Neural crest cell (in vitro differentiated cells): ENCODE results near the gene SLC7A9. TPM values are rescaled to one million over a fixed set of nuclear protein-coding genes. Genes with fewer than 3 reads are reported as not detected.
"Not testable (repeated sequence)": the region's sequence is repeated elsewhere in the genome, so short reads cannot be mapped to it uniquely, and the experiment has no call there.

Experiments
- DNase-seq: peaks from one replicate; pipeline ENCODE4 v3.0.0; 2021; ENCODE audit warnings: low read depth, mixed read lengths, low spot score
- H3K27ac Mint-ChIP-seq: one replicate; pipeline ENCODE4 v1.8.0; 2021; ENCODE audit warnings: mild to moderate bottlenecking, mixed read lengths; ENCODE audit not compliant: unreplicated experiment
- H3K27me3 Mint-ChIP-seq: 2 replicates; pipeline ENCODE4 v1.8.0; 2021; ENCODE audit warnings: low read depth, mild to moderate bottlenecking, mixed read lengths
- H3K36me3 Mint-ChIP-seq: 2 replicates; pipeline ENCODE4 v1.8.0; 2021; ENCODE audit warnings: low read depth, mild to moderate bottlenecking, mixed read lengths
- H3K4me1 Mint-ChIP-seq: 2 replicates; pipeline ENCODE4 v1.8.0; 2021; ENCODE audit warnings: mixed read lengths
- H3K4me3 Mint-ChIP-seq: one replicate; pipeline ENCODE4 v1.8.0; 2021; ENCODE audit warnings: mild to moderate bottlenecking, mixed read lengths
- H3K9me3 Mint-ChIP-seq: 2 replicates; pipeline ENCODE4 v1.8.0; 2021; ENCODE audit warnings: mixed read lengths
- total RNA-seq: library from RNA; stranded (reverse); gene quantifications from 2 replicates; pipeline ENCODE4 v1.2.1, GENCODE V29; 2021
- TF ChIP-seq, protein P1 (sequence below): fragments of 200-600 bp; sonication (generic); conservative IDR thresholded peaks from 2 replicates; pipeline ENCODE4 v1.5.0; 2021; ENCODE audit warnings: antibody characterized with exemption, mild to moderate bottlenecking

The SLC7A9 gene
- total RNA-seq, 1 donor from 2014 or later = 0.49 TPM

DNA sequence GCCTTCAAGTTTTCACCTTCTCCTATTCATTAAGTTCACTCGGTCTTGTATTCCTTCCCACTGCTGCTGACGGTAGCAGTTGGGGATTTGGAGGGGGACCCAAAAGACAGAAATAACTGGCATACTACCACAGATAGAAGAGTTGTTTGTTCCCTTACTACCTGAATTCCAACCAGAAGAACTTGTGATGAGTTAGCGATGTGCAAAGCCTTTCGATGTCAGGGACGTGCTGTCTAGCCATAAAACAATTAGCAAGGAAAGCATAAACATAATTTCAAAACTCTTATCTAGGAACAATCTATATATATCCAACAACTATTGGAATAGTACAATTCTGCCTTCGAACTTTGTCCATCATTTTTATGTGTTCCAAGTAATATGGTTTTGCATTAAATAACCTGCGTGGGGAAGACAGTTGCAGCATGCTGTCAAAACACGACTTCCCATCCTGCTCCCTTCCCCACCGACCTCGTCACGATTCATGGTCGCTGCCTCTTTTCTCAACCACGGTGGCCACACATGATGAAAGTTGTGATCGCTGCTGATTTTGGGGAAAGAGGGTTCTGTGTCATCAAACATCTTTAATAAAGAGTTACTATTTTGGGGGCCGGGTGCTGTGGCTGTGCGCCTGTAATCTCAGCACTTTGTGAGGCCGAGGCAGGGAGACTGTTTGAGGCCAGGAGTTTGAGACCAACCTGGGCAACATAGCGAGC lies 3.8 kb upstream of the SLC7A9 start:
- peaks cover under 1% of the 10 kb centered on the region for H3K36me3 Mint-ChIP-seq
- H3K27me3 Mint-ChIP-seq = no peaks in the 10 kb centered on the region
- H3K4me1 Mint-ChIP-seq = no peaks in the 10 kb centered on the region
- no peak overlapping the region for H3K27ac Mint-ChIP-seq
- TF ChIP-seq, protein P1, sequence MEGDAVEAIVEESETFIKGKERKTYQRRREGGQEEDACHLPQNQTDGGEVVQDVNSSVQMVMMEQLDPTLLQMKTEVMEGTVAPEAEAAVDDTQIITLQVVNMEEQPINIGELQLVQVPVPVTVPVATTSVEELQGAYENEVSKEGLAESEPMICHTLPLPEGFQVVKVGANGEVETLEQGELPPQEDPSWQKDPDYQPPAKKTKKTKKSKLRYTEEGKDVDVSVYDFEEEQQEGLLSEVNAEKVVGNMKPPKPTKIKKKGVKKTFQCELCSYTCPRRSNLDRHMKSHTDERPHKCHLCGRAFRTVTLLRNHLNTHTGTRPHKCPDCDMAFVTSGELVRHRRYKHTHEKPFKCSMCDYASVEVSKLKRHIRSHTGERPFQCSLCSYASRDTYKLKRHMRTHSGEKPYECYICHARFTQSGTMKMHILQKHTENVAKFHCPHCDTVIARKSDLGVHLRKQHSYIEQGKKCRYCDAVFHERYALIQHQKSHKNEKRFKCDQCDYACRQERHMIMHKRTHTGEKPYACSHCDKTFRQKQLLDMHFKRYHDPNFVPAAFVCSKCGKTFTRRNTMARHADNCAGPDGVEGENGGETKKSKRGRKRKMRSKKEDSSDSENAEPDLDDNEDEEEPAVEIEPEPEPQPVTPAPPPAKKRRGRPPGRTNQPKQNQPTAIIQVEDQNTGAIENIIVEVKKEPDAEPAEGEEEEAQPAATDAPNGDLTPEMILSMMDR = no peak
- H3K4me3 Mint-ChIP-seq = no peak overlapping the region
- no peak for DNase-seq
- no peaks in the 10 kb centered on the region for H3K9me3 Mint-ChIP-seq

DNA sequence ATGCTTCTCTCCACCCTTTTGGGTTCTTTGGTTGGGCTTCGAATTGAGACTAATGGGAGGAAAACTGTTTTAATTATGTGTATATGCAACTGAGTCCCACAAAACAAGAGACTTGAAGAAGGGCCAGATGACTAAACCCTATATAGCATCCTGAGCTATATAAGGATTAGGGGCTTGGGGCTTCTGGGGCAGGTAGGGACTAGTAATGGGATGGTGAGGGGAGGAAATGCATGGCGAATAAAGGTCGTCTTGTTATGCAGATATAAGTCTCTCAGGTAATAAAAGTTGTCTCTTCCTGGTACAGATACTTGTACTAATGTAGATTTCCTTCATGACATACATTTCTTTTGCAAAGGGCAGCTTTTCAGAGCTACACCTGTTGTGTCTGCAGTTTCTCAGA lies 2.8 kb upstream of the SLC7A9 start:
- TF ChIP-seq, protein P1 = no peak
- Mint-ChIP-seq H3K9me3 (no peaks in the 10 kb centered on the region), H3K36me3 (no peaks in the 10 kb centered on the region), H3K4me1 (no peaks in the 10 kb centered on the region), H3K27ac (no peak overlapping the region), H3K27me3 (no peaks in the 10 kb centered on the region), H3K4me3 (no peak overlapping the region)
- no peak for DNase-seq

DNA sequence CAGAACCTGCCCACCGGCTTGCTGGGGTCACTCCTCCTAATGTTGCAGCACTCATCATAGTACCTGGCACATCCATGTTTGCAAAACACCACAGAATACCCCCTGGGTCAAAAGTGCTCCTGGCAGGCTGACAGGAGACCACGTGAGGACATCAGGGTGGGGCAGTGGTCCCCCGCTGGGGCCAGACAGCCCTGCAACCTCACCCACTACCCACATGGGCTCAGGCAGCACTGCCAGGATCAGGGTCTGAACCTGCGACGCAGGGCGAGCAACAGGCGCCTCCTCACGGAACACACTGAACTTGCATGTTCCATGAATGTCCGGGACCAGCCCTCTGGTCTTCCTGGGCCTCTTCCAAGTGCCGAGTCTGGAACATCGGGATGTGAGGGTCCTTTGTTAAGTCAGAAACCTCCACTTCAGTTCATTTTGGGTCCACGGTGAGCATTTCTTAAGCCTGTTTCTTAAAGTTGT lies 1.4 kb upstream of the SLC7A9 start:
- Mint-ChIP-seq H3K27me3 (no peaks in the 10 kb centered on the region), H3K4me1 (no peaks in the 10 kb centered on the region), H3K4me3 (no peak overlapping the region), H3K36me3 (no peaks in the 10 kb centered on the region), H3K9me3 (no peaks in the 10 kb centered on the region), H3K27ac (no peak overlapping the region)
- TF ChIP-seq, protein P1 = no peak
- no peak for DNase-seq

- no peaks in the 10 kb centered on the region for H3K36me3 Mint-ChIP-seq
Observed at GRCh38 chr19:32869966-32870573, 503 bp upstream of the SLC7A9 start.

GRCh38 chr19:32868206-32868950 lies 1.2 kb downstream of the SLC7A9 start:
- Mint-ChIP-seq H3K4me1 (no peaks in the 10 kb centered on the region), H3K36me3 (no peaks in the 10 kb centered on the region), H3K9me3 (no peaks in the 10 kb centered on the region), H3K4me3 (no peak overlapping the region), H3K27me3 (no peaks in the 10 kb centered on the region), H3K27ac (no peak overlapping the region)
- TF ChIP-seq, protein P1 = no peak
- DNase-seq = no peak

More at GRCh38 chr19:32869966-32870573, 503 bp upstream of the SLC7A9 start:
- Mint-ChIP-seq H3K9me3 (no peaks in the 10 kb centered on the region), H3K4me3 (no peak overlapping the region), H3K27me3 (no peaks in the 10 kb centered on the region), H3K4me1 (no peaks in the 10 kb centered on the region), H3K27ac (no peak overlapping the region)
- DNase-seq = no peak
- TF ChIP-seq, protein P1 = no peak

DNA sequence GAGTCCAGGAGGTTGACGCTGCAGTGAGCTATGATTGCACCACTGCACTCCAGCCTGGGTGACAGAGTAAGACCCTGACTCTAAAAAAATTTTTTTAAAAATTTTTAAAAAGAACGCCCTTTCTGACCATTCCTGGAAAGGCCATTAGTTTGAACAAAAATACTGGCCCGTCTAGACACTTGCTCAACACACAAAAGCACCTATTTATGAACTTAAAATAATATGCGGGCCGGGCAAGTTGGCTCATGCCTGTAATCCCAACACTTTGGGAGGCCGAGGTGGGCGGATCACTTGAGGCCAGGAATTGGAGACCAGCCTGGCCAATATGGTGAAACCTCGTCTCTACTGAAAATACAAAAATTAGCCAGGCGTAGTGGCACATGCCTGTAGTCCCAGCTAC lies 2.1 kb downstream of the SLC7A9 start:
- not testable (repeated sequence) for H3K27ac Mint-ChIP-seq, H3K9me3 Mint-ChIP-seq, H3K4me1 Mint-ChIP-seq, H3K27me3 Mint-ChIP-seq, H3K4me3 Mint-ChIP-seq, DNase-seq, H3K36me3 Mint-ChIP-seq
